Esophagus muscularis mucosa (tissue), 4 donors: ENCODE results near the gene UBE2D1.

Source experiments
- EP300 ChIP-seq: sonication (generic); formaldehyde crosslinking; IDR thresholded peaks from one replicate; pipeline ENCODE4 v1.6.1; 2017; ENCODE audit warnings: antibody characterized with exemption
- POLR2AphosphoS5 ChIP-seq, 2 donors: sonication (generic); formaldehyde crosslinking; IDR thresholded peaks; one replicate each; pipeline ENCODE4 v1.6.1; 2017; ENCODE audit warnings: antibody characterized with exemption in 2 of 2
- TF ChIP-seq, protein P1 (sequence below), 3 experiments: fragments of 200-600 bp in 2 of 3; fragments of 450-650 bp in 1 of 3; sonication (generic) in 2 of 3; IDR thresholded peaks; one replicate each; pipeline ENCODE4 v1.5.1; 2017 to 2019; ENCODE audit warnings: antibody characterized with exemption in 3 of 3, mild to moderate bottlenecking in 2 of 3, moderate library complexity in 1 of 3

DNA sequence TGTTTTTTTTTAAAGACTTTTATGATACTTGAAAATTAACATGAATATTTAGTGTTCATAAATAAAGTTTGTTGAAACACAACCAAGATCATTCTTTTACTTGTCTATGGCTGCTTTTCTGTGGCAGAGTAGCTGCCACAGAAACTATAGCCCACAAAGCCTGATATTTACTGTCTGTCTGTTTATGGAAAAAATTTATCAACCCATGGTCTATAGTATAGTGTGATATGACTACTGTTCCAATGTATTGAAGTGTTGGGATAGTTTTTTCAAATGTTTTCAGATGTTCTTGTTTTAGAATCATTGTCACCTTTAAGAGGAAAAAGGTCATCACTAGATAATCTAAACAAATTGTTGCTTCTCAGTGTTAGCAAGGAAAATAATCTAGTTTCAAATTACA lies 61.3 kb downstream of the UBE2D1 start:
- no peak for TF ChIP-seq EP300
- TF ChIP-seq, protein P1, sequence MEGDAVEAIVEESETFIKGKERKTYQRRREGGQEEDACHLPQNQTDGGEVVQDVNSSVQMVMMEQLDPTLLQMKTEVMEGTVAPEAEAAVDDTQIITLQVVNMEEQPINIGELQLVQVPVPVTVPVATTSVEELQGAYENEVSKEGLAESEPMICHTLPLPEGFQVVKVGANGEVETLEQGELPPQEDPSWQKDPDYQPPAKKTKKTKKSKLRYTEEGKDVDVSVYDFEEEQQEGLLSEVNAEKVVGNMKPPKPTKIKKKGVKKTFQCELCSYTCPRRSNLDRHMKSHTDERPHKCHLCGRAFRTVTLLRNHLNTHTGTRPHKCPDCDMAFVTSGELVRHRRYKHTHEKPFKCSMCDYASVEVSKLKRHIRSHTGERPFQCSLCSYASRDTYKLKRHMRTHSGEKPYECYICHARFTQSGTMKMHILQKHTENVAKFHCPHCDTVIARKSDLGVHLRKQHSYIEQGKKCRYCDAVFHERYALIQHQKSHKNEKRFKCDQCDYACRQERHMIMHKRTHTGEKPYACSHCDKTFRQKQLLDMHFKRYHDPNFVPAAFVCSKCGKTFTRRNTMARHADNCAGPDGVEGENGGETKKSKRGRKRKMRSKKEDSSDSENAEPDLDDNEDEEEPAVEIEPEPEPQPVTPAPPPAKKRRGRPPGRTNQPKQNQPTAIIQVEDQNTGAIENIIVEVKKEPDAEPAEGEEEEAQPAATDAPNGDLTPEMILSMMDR (IDR thresholded peaks at IDR 0.05), result no peak
- no peak for TF ChIP-seq POLR2AphosphoS5 (IDR thresholded peaks at IDR 0.05)
